ENCODE data around the gene GPR132.

DNA sequence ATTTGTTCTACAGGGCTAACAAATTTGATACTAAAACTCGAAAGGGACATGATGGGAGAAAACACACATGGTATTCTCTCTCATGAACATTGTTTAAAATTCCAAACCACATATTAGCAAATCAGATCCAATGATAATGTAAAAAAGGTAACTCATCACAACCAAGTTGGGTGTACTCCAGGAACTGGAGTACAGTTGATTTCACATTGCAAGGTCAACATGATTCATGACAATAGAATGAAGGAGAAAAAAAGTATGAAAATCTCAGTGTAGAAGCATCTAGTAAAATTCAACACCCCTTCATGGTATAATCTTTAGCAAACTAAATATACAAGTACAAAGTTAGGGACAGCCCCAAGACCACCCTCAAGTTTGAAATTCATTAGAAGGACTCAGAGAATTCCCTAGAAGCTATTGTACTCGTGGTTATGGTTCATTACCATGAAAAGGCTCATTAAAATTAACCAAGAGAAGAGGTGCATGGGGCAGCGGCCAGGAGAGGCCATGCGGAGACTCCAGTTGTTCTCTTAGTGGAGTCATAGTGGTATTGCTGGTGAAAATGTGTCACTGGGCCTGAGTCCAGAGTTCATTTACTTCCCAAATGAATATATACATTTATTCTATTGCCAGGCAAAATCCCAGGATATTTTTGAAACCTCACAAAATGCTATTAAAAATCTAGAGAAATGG lies 41.3 kb downstream of the GPR132 start:
- TF ChIP-seq SIN3A (IDR thresholded peaks at IDR 0.05; ENCODE audit: low read depth, low read length) (no peak), CBFB (IDR thresholded peaks at IDR 0.05; ENCODE audit: low read depth) (no peak), POLR2A (IDR thresholded peaks at IDR 0.05; ENCODE audit: low read depth, low read length) (no peak)
- TF ChIP-seq, protein P1, sequence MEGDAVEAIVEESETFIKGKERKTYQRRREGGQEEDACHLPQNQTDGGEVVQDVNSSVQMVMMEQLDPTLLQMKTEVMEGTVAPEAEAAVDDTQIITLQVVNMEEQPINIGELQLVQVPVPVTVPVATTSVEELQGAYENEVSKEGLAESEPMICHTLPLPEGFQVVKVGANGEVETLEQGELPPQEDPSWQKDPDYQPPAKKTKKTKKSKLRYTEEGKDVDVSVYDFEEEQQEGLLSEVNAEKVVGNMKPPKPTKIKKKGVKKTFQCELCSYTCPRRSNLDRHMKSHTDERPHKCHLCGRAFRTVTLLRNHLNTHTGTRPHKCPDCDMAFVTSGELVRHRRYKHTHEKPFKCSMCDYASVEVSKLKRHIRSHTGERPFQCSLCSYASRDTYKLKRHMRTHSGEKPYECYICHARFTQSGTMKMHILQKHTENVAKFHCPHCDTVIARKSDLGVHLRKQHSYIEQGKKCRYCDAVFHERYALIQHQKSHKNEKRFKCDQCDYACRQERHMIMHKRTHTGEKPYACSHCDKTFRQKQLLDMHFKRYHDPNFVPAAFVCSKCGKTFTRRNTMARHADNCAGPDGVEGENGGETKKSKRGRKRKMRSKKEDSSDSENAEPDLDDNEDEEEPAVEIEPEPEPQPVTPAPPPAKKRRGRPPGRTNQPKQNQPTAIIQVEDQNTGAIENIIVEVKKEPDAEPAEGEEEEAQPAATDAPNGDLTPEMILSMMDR (IDR thresholded peaks at IDR 0.05 in 2 of 3, conservative IDR thresholded peaks at IDR 0.05 in 1 of 3; ENCODE audit: control insufficient read depth in 2 of 3, extremely low read depth in 1 of 3, insufficient read depth in 1 of 3, low read depth in 3 of 3, low read length in 3 of 3), result no peak
